ENCODE data around the gene DNAJC27. TPM values are rescaled to one million over a fixed set of nuclear protein-coding genes. Genes with fewer than 3 reads are reported as not detected.

DNAJC27 gene
- total RNA-seq, 1 experiment from 2014 or later = 5.1 TPM

DNA sequence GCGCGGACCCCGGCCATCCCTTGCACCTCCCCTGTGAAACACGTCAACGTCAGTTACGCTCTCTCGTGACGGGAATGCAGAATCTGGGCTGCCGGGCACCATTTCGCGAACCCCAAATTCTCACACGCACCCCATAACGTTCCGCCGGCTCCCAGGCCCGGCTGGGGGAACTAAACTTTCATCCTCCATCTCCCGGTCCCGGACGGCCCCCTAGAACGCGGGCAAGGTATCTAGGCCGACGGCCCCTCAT lies 544 bp downstream of the DNAJC27 start:
- DNase-seq = peak; percentile 30
- H3K27me3 ChIP-seq (ENCODE audit: insufficient read depth, low read length) = no peaks in the 10 kb centered on the region
- H4K91ac ChIP-seq (ENCODE audit: insufficient read length, low read depth, low read length) = no peak overlapping the region
- Mint-ChIP-seq H3K9me3 (peaks cover 0 to 3% of the 10 kb centered on the region in 2 experiments; a peak in 2 of 5 replicates), H3K27ac (peak overlapping the region; percentile 99 to 100 (median 99)), H3K36me3 (ENCODE audit: insufficient read depth in 1 of 3, low read depth in 3 of 3) (peaks cover under 1 to 10% (median 7%) of the 10 kb centered on the region in 3 experiments; a peak in 5 of 7 replicates), H3K27me3 (ENCODE audit: low read depth) (no peaks in the 10 kb centered on the region), H3K4me1 (peaks cover 10 to 11% of the 10 kb centered on the region in 2 experiments; a peak in 3 of 4 replicates), H3K4me3 (peak overlapping the region; percentile 96 to 98)
- no CpG with 5 or more reads among the region's 23 CpGs for WGBS (ENCODE audit: extremely low coverage, insufficient read length, low lambda C conversion rate)
- H2BK12ac ChIP-seq (ENCODE audit: insufficient read length, low read depth, low read length) = no peak overlapping the region
- peak overlapping the region; percentile 52 for H3K18ac ChIP-seq (ENCODE audit: insufficient read length, low read depth, low read length)
- H4K5ac ChIP-seq (ENCODE audit: insufficient read length, low read depth, low read length) = no peak overlapping the region
- no peak overlapping the region for H2AK5ac ChIP-seq (ENCODE audit: insufficient read length, low read length)
- H3K4ac ChIP-seq (ENCODE audit: low read depth, low read length) = no peak overlapping the region; the same call in 1 of the 2 replicates
- no peak overlapping the region for H3K23ac ChIP-seq (ENCODE audit: insufficient read length, low read depth, low read length)
- H3K23me2 ChIP-seq (ENCODE audit: insufficient read length, low read depth, low read length, poor library complexity, severe bottlenecking) = peaks cover 14% of the 10 kb centered on the region
- H4K8ac ChIP-seq (replicated peaks; ENCODE audit: insufficient read length, low read depth, low read length) = no peak overlapping the region
- H4K20me1 ChIP-seq (ENCODE audit: control insufficient read depth, insufficient read depth, insufficient read length) = no peaks in the 10 kb centered on the region
- no peak overlapping the region for H2BK15ac ChIP-seq (ENCODE audit: low read depth, low read length)
- no peak overlapping the region for H2BK20ac ChIP-seq (ENCODE audit: low read depth, low read length, poor library complexity, severe bottlenecking)
- peak overlapping the region; percentile 87 for H3K9ac ChIP-seq (ENCODE audit: extremely low read depth, insufficient read length, low read length)
- H3K9me3 ChIP-seq (ENCODE audit: control insufficient read depth, low read depth, low read length) = no peaks in the 10 kb centered on the region
- H3T11ph ChIP-seq (ENCODE audit: low read length) = no peak overlapping the region
- no peaks in the 10 kb centered on the region for H3K4me1 ChIP-seq (ENCODE audit: insufficient read depth, low read length)
- peak overlapping the region; percentile 89 for H3K4me2 ChIP-seq (ENCODE audit: insufficient read depth, insufficient read length, low read length)
- H3K56ac ChIP-seq (ENCODE audit: insufficient read length, low read depth, low read length) = no peak overlapping the region
- H3K79me2 ChIP-seq (ENCODE audit: insufficient read depth, low read length) = 0 out of 2 replicates have a peak, but pooled peaks cover 2% of the 10 kb centered on the region
- H2BK5ac ChIP-seq (ENCODE audit: insufficient read length, low read length) = no peak overlapping the region
- H3K27ac ChIP-seq (ENCODE audit: insufficient read length, low read depth, low read length) = no peak overlapping the region
- peak overlapping the region; percentile 77 for H3K14ac ChIP-seq (ENCODE audit: insufficient read depth, low read length)
- H2AFZ ChIP-seq (ENCODE audit: low read length) = no peak overlapping the region
- H3K79me1 ChIP-seq (ENCODE audit: insufficient read depth, low read depth, low read length, poor library complexity, severe bottlenecking) = no peaks in the 10 kb centered on the region
- H2BK120ac ChIP-seq (ENCODE audit: low read depth, low read length, poor library complexity, severe bottlenecking) = no peak overlapping the region
- TF ChIP-seq, protein P1, sequence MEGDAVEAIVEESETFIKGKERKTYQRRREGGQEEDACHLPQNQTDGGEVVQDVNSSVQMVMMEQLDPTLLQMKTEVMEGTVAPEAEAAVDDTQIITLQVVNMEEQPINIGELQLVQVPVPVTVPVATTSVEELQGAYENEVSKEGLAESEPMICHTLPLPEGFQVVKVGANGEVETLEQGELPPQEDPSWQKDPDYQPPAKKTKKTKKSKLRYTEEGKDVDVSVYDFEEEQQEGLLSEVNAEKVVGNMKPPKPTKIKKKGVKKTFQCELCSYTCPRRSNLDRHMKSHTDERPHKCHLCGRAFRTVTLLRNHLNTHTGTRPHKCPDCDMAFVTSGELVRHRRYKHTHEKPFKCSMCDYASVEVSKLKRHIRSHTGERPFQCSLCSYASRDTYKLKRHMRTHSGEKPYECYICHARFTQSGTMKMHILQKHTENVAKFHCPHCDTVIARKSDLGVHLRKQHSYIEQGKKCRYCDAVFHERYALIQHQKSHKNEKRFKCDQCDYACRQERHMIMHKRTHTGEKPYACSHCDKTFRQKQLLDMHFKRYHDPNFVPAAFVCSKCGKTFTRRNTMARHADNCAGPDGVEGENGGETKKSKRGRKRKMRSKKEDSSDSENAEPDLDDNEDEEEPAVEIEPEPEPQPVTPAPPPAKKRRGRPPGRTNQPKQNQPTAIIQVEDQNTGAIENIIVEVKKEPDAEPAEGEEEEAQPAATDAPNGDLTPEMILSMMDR (conservative IDR thresholded peaks at IDR 0.05) = no peak

Data from H9 (cell line).